Motor neuron (in vitro differentiated cells): ENCODE data around the gene HMGB3. TPM values are rescaled to one million over a fixed set of nuclear protein-coding genes. Genes with fewer than 3 reads are reported as not detected.

Experiments used
- ATAC-seq, 8 experiments: fragments of 200-7000 bp; cut with Tn5 transposase; replicated peaks in 6 of 8; 2 replicates each; pipeline ENCODE4 v1.8.0; 2021; ENCODE audit warnings: mild to moderate bottlenecking in 8 of 8, moderate library complexity in 8 of 8
- H3K27ac ChIP-seq, 2 donors: fragments of 250-450 bp; sonication (Bioruptor Pico); 2 replicates each; pipeline ENCODE4 v1.9.0; 2021; ENCODE audit warnings: antibody characterized with exemption in 2 of 2, mild to moderate bottlenecking in 2 of 2, moderate library complexity in 1 of 2
- H3K4me1 ChIP-seq, 2 donors: fragments of 250-450 bp; sonication (Bioruptor Pico); replicated peaks in 1 of 2; 2 replicates each; pipeline ENCODE4 v1.6.1; 2021; ENCODE audit warnings: antibody characterized with exemption in 2 of 2, mild to moderate bottlenecking in 2 of 2, moderate library complexity in 1 of 2
- H3K4me3 ChIP-seq, 5 donors: fragments of 250-450 bp; sonication (Bioruptor Pico); 2 replicates each; pipeline ENCODE4 v1.9.0; 2021; ENCODE audit warnings: antibody characterized with exemption in 5 of 5, mild to moderate bottlenecking in 5 of 5, moderate library complexity in 4 of 5
- WGBS, 10 experiments: fragments of 450-650 bp; shearing (Covaris generic); methylation state at CpG; one replicate each; pipeline ENCODE4 v1.0.0; 2022; 5-methylcytosine and 5-hydroxymethylcytosine counted together
- in situ Hi-C, 9 experiments: fragments of 400-800 bp; cut with MboI; loops; one replicate each; pipeline ENCODE4 v1.15.0; 2021; ENCODE audit warnings: low sequenced_read_pairs in 9 of 9, low pct_unique_long_range_greater_than_20kb in 2 of 9; ENCODE audit not compliant: unreplicated experiment in 9 of 9
- total RNA-seq, 8 experiments: library from RNA; unstranded; fragments of 300-600 nt; gene quantifications; 2 replicates each; pipeline versions ENCODE4 v1.2.3 to v1.2.4, GENCODE V29; 2022

The HMGB3 gene
- total RNA-seq: 100 to 1,000 TPM in 1 of 8 experiments, 10 to 100 TPM in 6, 1 to 10 TPM in 1; 3.9 to 171 (median 51.4) TPM

GRCh38 chrX:150982788-150983520 is at the start of gene HMGB3:
Gene HMGB3 (plus strand): TSS chrX:150983335. CDS start chrX:150985600, 2,265 bp downstream.
- in situ Hi-C loops: no loop called here
- WGBS, 10 experiments: 0% methylated on average over 4 of the region's 90 CpGs; no CpG with 5 or more reads in 9 of the 10 experiments
- Histone ChIP-seq H3K4me1 (peaks cover 0 to 6% of the 10 kb centered on the region in 2 donors), H3K27ac (peak within 1 kb of the TSS; percentile 81 to 95), H3K4me3 (peak within 1 kb of the TSS; percentile 67 to 89 (median 80))
- peak; percentile 97 to 98 (median 98) for ATAC-seq

DNA sequence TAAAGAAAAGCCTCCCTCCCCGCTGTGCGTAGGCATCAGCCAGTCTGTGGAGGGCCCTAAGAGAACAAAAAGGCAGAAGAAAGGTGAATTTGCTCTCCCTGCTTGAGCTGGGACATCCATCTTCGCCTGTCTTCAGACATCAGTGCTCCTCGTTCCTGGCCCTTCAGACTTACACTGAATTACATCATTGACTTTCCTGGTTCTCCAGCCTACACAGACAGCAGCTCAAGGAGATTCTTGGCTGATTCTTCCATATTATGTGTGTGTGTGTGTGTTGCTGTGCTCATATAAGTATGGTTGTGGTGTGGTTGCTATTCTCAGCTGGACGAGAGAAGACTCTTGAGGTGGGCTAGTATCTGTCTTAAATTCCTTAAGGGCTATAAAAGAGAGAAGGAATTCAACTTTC is 49.2 kb upstream of the HMGB3 start:
- WGBS, 10 experiments: 40 to 61% methylated on average over 1 to 2 of the region's 5 CpGs; no CpG with 5 or more reads in 8 of the 10 experiments
- peak overlapping the region; percentile 19 to 80 for H3K27ac ChIP-seq
- H3K4me1 ChIP-seq: peaks cover 9% of the 10 kb centered on the region in 2 donors
- in situ Hi-C loops: no loop called here
- ATAC-seq: peak in 5 of 8 experiments; percentile 70 to 85 (median 72)
- no peak overlapping the region for H3K4me3 ChIP-seq

GRCh38 chrX:150934453-150934852 is 48.7 kb upstream of the HMGB3 start:
- Histone ChIP-seq H3K4me1 (peaks cover 9% of the 10 kb centered on the region in 2 donors), H3K4me3 (no peak overlapping the region), H3K27ac (peak overlapping the region; percentile 19 to 80)
- 0 to 10% methylated on average over 2 of the region's 5 CpGs; no CpG with 5 or more reads in 8 of the 10 experiments for WGBS, 10 experiments
- ATAC-seq: peak in 6 of 8 experiments; percentile 51 to 80 (median 76)
- in situ Hi-C loops: no loop called here

GRCh38 chrX:150935467-150935866 is 47.7 kb upstream of the HMGB3 start:
- in situ Hi-C loops: no loop called here
- Histone ChIP-seq H3K4me3 (no peak overlapping the region), H3K4me1 (peaks cover 9% of the 10 kb centered on the region in 2 donors), H3K27ac (no peak overlapping the region)
- WGBS, 10 experiments: 48 to 100% methylated on average over 2 to 7 of the region's 7 CpGs; no CpG with 5 or more reads in 8 of the 10 experiments
- ATAC-seq: peak; percentile 18 to 81 (median 58)

GRCh38 chrX:150936556-150936955 is 46.6 kb upstream of the HMGB3 start:
- H3K27ac ChIP-seq: no peak overlapping the region
- in situ Hi-C loops: no loop called here
- peaks cover 9 to 15% of the 10 kb centered on the region in 2 donors for H3K4me1 ChIP-seq
- no peak overlapping the region for H3K4me3 ChIP-seq
- 0 to 100% (median 36%) methylated on average over 1 to 3 of the region's 6 CpGs; no CpG with 5 or more reads in 7 of the 10 experiments for WGBS, 10 experiments
- ATAC-seq: no peak

GRCh38 chrX:150940844-150941495 is 42.2 kb upstream of the HMGB3 start:
- Histone ChIP-seq H3K4me1 (peaks cover 0 to 6% of the 10 kb centered on the region in 2 donors), H3K27ac (no peak overlapping the region), H3K4me3 (no peak overlapping the region)
- in situ Hi-C loops: no loop called here
- WGBS, 10 experiments: 22 to 80% (median 26%) methylated on average over 1 to 8 of the region's 9 CpGs; no CpG with 5 or more reads in 7 of the 10 experiments
- no peak for ATAC-seq

DNA sequence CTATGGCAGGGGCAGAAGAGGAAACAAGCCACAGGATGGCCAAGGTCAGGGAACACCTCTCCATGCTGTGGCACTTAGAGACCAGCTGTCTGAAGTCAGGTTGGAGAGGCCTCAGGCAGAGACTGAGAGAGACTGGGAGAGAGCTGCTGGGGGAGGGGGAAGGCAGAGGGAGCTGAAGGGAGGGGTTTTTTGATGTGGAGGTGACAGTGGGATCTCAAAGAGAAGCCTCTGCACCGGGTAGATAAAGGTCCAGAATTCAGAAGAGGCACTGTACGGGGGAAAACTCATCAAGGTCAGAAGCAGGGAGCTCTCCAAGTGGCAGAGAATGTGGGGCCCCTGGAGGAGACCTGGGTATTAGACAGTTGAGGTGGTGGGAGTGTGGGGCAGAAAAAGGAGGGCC is 41.6 kb upstream of the HMGB3 start:
- ATAC-seq: no peak
- H3K27ac ChIP-seq: no peak overlapping the region
- no CpG with 5 or more reads among the region's 2 CpGs for WGBS, 10 experiments
- H3K4me3 ChIP-seq: no peak overlapping the region
- H3K4me1 ChIP-seq: peaks cover 0 to 6% of the 10 kb centered on the region in 2 donors
- in situ Hi-C loops: no loop called here

DNA sequence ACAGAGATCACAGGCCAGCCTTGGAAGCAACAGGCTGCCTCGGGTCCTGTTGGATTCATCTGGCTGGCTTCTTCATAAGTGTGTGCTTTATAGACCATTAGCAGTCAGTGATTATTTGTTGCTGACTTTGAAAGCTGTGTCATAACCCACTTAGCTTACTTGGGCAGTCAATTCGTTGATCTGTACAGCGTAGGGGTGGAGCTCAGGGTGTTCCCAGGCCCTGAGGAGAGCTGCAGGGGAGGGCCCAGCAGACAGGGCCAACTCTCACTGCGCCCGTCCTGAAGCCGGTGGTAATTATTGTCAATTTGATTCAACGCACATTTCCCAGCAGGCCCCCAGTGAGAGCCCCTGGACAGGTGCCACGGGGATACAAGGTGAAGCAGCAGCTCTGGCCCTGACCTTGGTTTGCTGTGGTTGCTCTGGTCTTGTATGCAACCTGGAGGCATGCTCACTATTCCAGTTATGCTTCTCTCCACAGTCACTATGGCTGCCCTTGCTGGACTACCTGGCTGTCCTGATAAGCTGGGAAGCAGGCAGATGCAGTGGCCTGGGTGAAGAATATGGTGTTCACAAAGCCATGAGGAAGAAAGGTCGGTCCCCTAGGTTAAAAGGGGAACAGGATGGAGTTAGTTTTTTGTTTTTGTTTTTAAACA is 40.1 kb upstream of the HMGB3 start:
- no peak overlapping the region for H3K4me3 ChIP-seq
- H3K27ac ChIP-seq: no peak overlapping the region
- peaks cover 0 to 6% of the 10 kb centered on the region in 2 donors for H3K4me1 ChIP-seq
- 0 to 95% (median 40%) methylated on average over 1 to 4 of the region's 9 CpGs; no CpG with 5 or more reads in 5 of the 10 experiments for WGBS, 10 experiments
- in situ Hi-C loops: no loop called here
- ATAC-seq: peak in 5 of 8 experiments; percentile 31 to 100 (median 66)

DNA sequence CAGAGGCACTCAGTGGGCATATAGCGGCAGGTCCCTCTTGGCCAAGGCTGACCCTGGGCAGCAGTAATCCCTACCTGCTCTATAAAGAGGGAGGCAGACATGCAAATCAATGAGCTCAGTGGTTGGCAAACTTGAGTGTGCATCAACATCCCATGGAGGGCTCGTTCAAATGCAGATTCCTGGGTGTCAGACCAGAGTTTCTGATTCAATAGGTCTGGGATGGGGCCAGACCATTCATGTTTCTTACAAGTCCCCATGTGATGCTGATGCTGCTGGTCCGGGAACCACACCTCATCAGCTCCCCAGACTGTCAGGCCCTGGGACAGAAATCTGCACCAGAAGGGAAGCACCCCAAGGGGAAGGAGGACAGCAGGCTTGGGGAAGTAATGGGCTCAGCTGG is 38.9 kb upstream of the HMGB3 start:
- no peak overlapping the region for H3K27ac ChIP-seq
- in situ Hi-C loops: no loop called here
- peaks cover 0 to 6% of the 10 kb centered on the region in 2 donors for H3K4me1 ChIP-seq
- ATAC-seq: no peak
- H3K4me3 ChIP-seq: no peak overlapping the region
- WGBS, 10 experiments: 100% methylated on average over 1 of the region's 3 CpGs; no CpG with 5 or more reads in 9 of the 10 experiments

- 86% methylated on average over 1 of the region's 3 CpGs; no CpG with 5 or more reads in 9 of the 10 experiments for WGBS, 10 experiments
- Histone ChIP-seq H3K4me1 (no peaks in the 10 kb centered on the region), H3K27ac (no peak overlapping the region), H3K4me3 (no peak overlapping the region)
- no peak for ATAC-seq
- in situ Hi-C loops: no loop called here
Observed at GRCh38 chrX:150954951-150955350, 28.2 kb upstream of the HMGB3 start.

- no peak for ATAC-seq
- Histone ChIP-seq H3K4me3 (no peak overlapping the region), H3K4me1 (no peaks in the 10 kb centered on the region), H3K27ac (no peak overlapping the region)
- in situ Hi-C loops: no loop called here
- WGBS, 10 experiments: 14 to 100% (median 58%) methylated on average over 1 to 2 of the region's 2 CpGs; no CpG with 5 or more reads in 4 of the 10 experiments
Observed at GRCh38 chrX:150955590-150955989, 27.5 kb upstream of the HMGB3 start.

GRCh38 chrX:150958177-150958576 is 25.0 kb upstream of the HMGB3 start:
- peak in 1 of 8 experiments; percentile 38 for ATAC-seq
- in situ Hi-C loops: no loop called here
- H3K27ac ChIP-seq: no peak overlapping the region
- WGBS, 10 experiments: 14% methylated on average over 1 of the region's 1 CpG; no CpG with 5 or more reads in 9 of the 10 experiments
- no peak overlapping the region for H3K4me3 ChIP-seq
- H3K4me1 ChIP-seq: no peaks in the 10 kb centered on the region

DNA sequence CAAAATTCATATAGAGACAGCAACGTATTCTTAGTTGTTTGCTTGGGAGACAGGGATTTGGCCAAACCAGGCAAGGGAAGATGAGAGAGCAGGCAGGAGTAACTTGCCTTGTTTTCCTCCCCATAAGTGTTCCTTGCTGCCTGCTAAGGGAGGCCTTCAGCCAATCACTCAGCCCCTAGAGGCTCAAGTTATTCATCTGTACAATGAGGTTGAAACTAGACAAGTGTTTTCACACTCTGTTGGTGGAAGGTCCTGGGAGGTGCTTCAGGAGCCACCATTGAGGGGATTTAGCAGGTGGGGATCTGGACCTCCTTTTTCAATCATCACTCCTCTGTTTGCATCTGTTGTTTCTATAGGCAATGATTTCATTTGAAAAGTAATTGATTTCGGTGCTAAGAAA is 23.6 kb upstream of the HMGB3 start:
- Histone ChIP-seq H3K4me1 (no peaks in the 10 kb centered on the region), H3K27ac (no peak overlapping the region), H3K4me3 (no peak overlapping the region)
- 60% methylated on average over 1 of the region's 2 CpGs; no CpG with 5 or more reads in 9 of the 10 experiments for WGBS, 10 experiments
- in situ Hi-C loops: no loop called here
- ATAC-seq: no peak
